Natural killer cell (primary cell): Measurements from ENCODE around the gene C10orf120. TPM values are rescaled to one million over a fixed set of nuclear protein-coding genes. Genes with fewer than 3 reads are reported as not detected.

Source experiments
- ATAC-seq, 3 donors: fragments of 150-1000 bp in 2 of 3; fragments of 200-7000 bp in 1 of 3; cut with Tn5 transposase; 1 replicate in 1 of 3; 2 replicates in 2 of 3; pipeline ENCODE4 v1.10.0; 2021; ENCODE audit warnings: mild to moderate bottlenecking in 2 of 3, moderate library complexity in 2 of 3
- DNase-seq, 2 donors: peaks; one replicate each; pipeline versions ENCODE4 v3.0.0 to v3.0.0-alpha.2; 2013 to 2021; ENCODE audit warnings: mixed read lengths in 1 of 2
- H3K27ac ChIP-seq: one replicate; pipeline ENCODE4 v1.5.1; 2013; ENCODE audit warnings: mild to moderate bottlenecking, low read length
- H3K27me3 ChIP-seq: one replicate; pipeline ENCODE4 v1.6.1; 2013; ENCODE audit warnings: low read length; ENCODE audit not compliant: control insufficient read depth, insufficient read depth
- H3K36me3 ChIP-seq: one replicate; pipeline ENCODE4 v1.6.1; 2013; ENCODE audit warnings: low read length; ENCODE audit not compliant: control insufficient read depth, insufficient read depth
- H3K4me1 ChIP-seq: one replicate; pipeline ENCODE4 v1.6.1; 2013; ENCODE audit warnings: low read length; ENCODE audit not compliant: control insufficient read depth, insufficient read depth
- H3K4me3 ChIP-seq: one replicate; pipeline ENCODE4 v1.5.1; 2013; ENCODE audit warnings: low read length
- H3K9me3 ChIP-seq: one replicate; pipeline ENCODE4 v1.6.1; 2013; ENCODE audit warnings: low read length; ENCODE audit not compliant: control insufficient read depth, insufficient read depth
- H3K27ac Mint-ChIP-seq, 2 donors: one replicate each; pipeline ENCODE4 v1.8.0; 2022; ENCODE audit warnings: mild to moderate bottlenecking in 2 of 2, mixed read lengths in 2 of 2, moderate library complexity in 1 of 2
- H3K27me3 Mint-ChIP-seq, 2 donors: one replicate each; pipeline ENCODE4 v1.8.0; 2022; ENCODE audit warnings: low read depth in 2 of 2, mixed read lengths in 2 of 2
- H3K36me3 Mint-ChIP-seq: one replicate; pipeline ENCODE4 v1.8.0; 2022; ENCODE audit warnings: mixed read lengths
- H3K4me1 Mint-ChIP-seq, 2 donors: one replicate each; pipeline ENCODE4 v1.8.0; 2022; ENCODE audit warnings: mixed read lengths in 2 of 2
- H3K4me3 Mint-ChIP-seq: one replicate; pipeline ENCODE4 v1.8.0; 2022; ENCODE audit warnings: mild to moderate bottlenecking, moderate library complexity, mixed read lengths
- H3K9me3 Mint-ChIP-seq, 2 donors: one replicate each; pipeline ENCODE4 v1.8.0; 2022; ENCODE audit warnings: mixed read lengths in 2 of 2
- CTCF ChIP-seq: fragments of 200-600 bp; IDR thresholded peaks from one replicate; pipeline ENCODE4 v1.8.0; 2022; ENCODE audit warnings: antibody characterized with exemption
- WGBS: methylation state at CpG from one replicate; pipeline ENCODE4 v1.1.7; 2013; ENCODE audit warnings: missing lambda C conversion rate; ENCODE audit not compliant: insufficient coverage; 5-methylcytosine and 5-hydroxymethylcytosine counted together
- intact Hi-C: fragments of 100-400 bp; cut with micrococcal nuclease; formaldehyde crosslinking; loops from one replicate; pipeline ENCODE4 v1.14.2; 2022
- total RNA-seq, 4 donors: library from RNA; stranded (reverse); fragments of 120-200 nt in 1 of 4; gene quantifications; one replicate each; pipeline versions ENCODE4 v1.2.3 to v1.2.4, GENCODE V29; 2013 to 2022

C10orf120 gene
- total RNA-seq, 3 donors from 2014 or later (not counting 1 experiment from before 2014, with no cell fraction given), result not detected

- H3K36me3 ChIP-seq, result no peaks in the 10 kb centered on the region
- H3K4me3 ChIP-seq, result no peak overlapping the region
These were observed 50.8 kb downstream of the C10orf120 start for GRCh38 chr10:122648599-122649428.

More at GRCh38 chr10:122648599-122649428, 50.8 kb downstream of the C10orf120 start:
- no peak overlapping the region for H3K27ac Mint-ChIP-seq
- no peaks in the 10 kb centered on the region for H3K4me1 ChIP-seq
- H3K4me3 Mint-ChIP-seq, result no peak overlapping the region
- no peak overlapping the region for H3K27ac ChIP-seq
- H3K9me3 ChIP-seq, result no peaks in the 10 kb centered on the region
- ATAC-seq (peak in 1 of 3 donors; percentile 34), DNase-seq (peak in 1 of 2 donors; percentile 33)
- H3K27me3 Mint-ChIP-seq, result peaks cover 8 to 26% of the 10 kb centered on the region in 2 donors
- no peaks in the 10 kb centered on the region for H3K36me3 Mint-ChIP-seq
- 33% methylated on average over 10 of the region's 10 CpGs for WGBS
- no peak for TF ChIP-seq CTCF
- H3K4me1 Mint-ChIP-seq, result no peaks in the 10 kb centered on the region
- H3K27me3 ChIP-seq, result peaks cover 6% of the 10 kb centered on the region
- H3K9me3 Mint-ChIP-seq, result no peaks in the 10 kb centered on the region
- intact Hi-C loops, result no loop called here

Other genes with a start within 250 kb of the C10orf120 start
- gene ARMS2, start 245.2 kb downstream of the C10orf120 start, total RNA-seq, result not detected
- not detected for gene HTRA1, start 238.3 kb downstream of the C10orf120 start, total RNA-seq
- not detected for gene DMBT1, start 139.1 kb downstream of the C10orf120 start, total RNA-seq
- gene CUZD1, start 146.0 kb upstream of the C10orf120 start, total RNA-seq, result under 1 TPM; 0.61 to 0.78 (median 0.63) TPM
- 10 to 100 TPM in 1 of 3 donors, 1 to 10 TPM in 2; 6.1 to 12.6 (median 8.5) TPM for gene FAM24B, start 179.7 kb upstream of the C10orf120 start, total RNA-seq
- not detected for gene FAM24A, start 210.8 kb upstream of the C10orf120 start, total RNA-seq